Kidney (tissue), 14 donors: ENCODE data around the gene SSPN. TPM values are rescaled to one million over a fixed set of nuclear protein-coding genes. Genes with fewer than 3 reads are reported as not detected.

Experiments used
- DNase-seq, 5 donors: peaks; one replicate each; pipeline ENCODE4 v3.0.0-alpha.2; 2013 to 2020
- FAIRE-seq: peaks from 2 replicates; lab custom pipeline; 2012; peaks lifted over from hg19 to GRCh38; lab: Jason Lieb, UNC
- H3K27ac ChIP-seq, 2 donors: one replicate each; pipeline ENCODE4 v1.7.0; 2013; ENCODE audit warnings: low read depth in 2 of 2, low read length in 2 of 2, inconsistent platforms in 1 of 2
- H3K27me3 ChIP-seq: one replicate; pipeline ENCODE4 v1.7.1; 2013; ENCODE audit warnings: low read length, inconsistent platforms; ENCODE audit not compliant: control insufficient read depth, insufficient read depth
- H3K36me3 ChIP-seq, 3 donors: one replicate each; pipeline versions ENCODE4 v1.7.0 to v1.7.1; 2013; ENCODE audit warnings: low read length in 3 of 3, control low read depth in 1 of 3, inconsistent platforms in 1 of 3; ENCODE audit not compliant: insufficient read depth in 3 of 3, control insufficient read depth in 2 of 3
- H3K4me1 ChIP-seq, 3 donors: one replicate each; pipeline versions ENCODE4 v1.7.0 to v1.7.1; 2013; ENCODE audit warnings: low read length in 3 of 3, inconsistent platforms in 1 of 3, low read depth in 1 of 3; ENCODE audit not compliant: control insufficient read depth in 2 of 3, insufficient read depth in 2 of 3
- H3K4me3 ChIP-seq, 3 donors: one replicate each; pipeline versions ENCODE4 v1.7.0 to v1.8.1; 2013; ENCODE audit warnings: low read length in 3 of 3, control low read depth in 1 of 3, inconsistent platforms in 1 of 3
- H3K9ac ChIP-seq, 3 donors: one replicate each; pipeline versions ENCODE4 v1.7.0 to v1.7.1; 2013; ENCODE audit warnings: low read length in 3 of 3, control low read depth in 1 of 3, inconsistent platforms in 1 of 3
- H3K9me3 ChIP-seq, 3 donors: one replicate each; pipeline versions ENCODE4 v1.7.0 to v1.7.1; 2013; ENCODE audit warnings: low read length in 3 of 3, control low read depth in 1 of 3, inconsistent platforms in 1 of 3; ENCODE audit not compliant: control insufficient read depth in 2 of 3, insufficient read depth in 1 of 3
- CTCF ChIP-seq: IDR thresholded peaks from 3 replicates; pipeline ENCODE4 v1.5.1; 2012; ENCODE audit warnings: mild to moderate bottlenecking, moderate library complexity, borderline replicate concordance; ENCODE audit not compliant: insufficient read depth; ENCODE audit errors: extremely low read depth
- intact Hi-C: fragments of 100-400 bp; cut with DNase I; formaldehyde crosslinking; loops from one replicate; pipeline ENCODE4 v1.11.1; 2022
- polyA plus RNA-seq: library from polyadenylated mRNA; stranded (reverse); fragments of 350-450 nt; fragmentation: Illumina TruSeq; extraction: RNeasy Lipid Tissue Mini Kit (QIAGEN cat#74804); gene quantifications from one replicate; pipeline ENCODE4 v1.2.3, GENCODE V29; 2014; ENCODE audit warnings: low read depth, low replicate concordance; ENCODE audit not compliant: insufficient read depth
- total RNA-seq: library from RNA; stranded (reverse); fragmentation: NEBNext Ultra II Directional; extraction: Animal tissue kit (Norgen Biotek cat#: 25700); gene quantifications from one replicate; pipeline ENCODE4 v1.2.1, GENCODE V29; 2021
- donor health status: control.
- donor health status: control.
- donor health status: control.
- donor health status: control.
- donor health status: control.
- donor health status: DM: yes; HTN: yes; CAD: no.
- donor health status: Normal renal cell carcinoma (clear cell type).

SSPN gene
- total and polyA plus RNA-seq, 2 donors from 2014 or later, result 3.2 to 17.8 TPM

GRCh38 chr12:26187014-26187798 is 8.2 kb upstream of the SSPN start:
- Histone ChIP-seq H3K9ac (no peak overlapping the region), H3K36me3 (no peaks in the 10 kb centered on the region), H3K27me3 (no peaks in the 10 kb centered on the region), H3K9me3 (no peaks in the 10 kb centered on the region), H3K4me1 (no peaks in the 10 kb centered on the region), H3K27ac (no peak overlapping the region), H3K4me3 (no peak overlapping the region)
- DNase-seq (no peak), FAIRE-seq (no peak)
- intact Hi-C loops, result no loop called here
- no peak for TF ChIP-seq CTCF

- H3K36me3 ChIP-seq, result no peaks in the 10 kb centered on the region
- H3K9me3 ChIP-seq, result no peaks in the 10 kb centered on the region
- no peaks in the 10 kb centered on the region for H3K27me3 ChIP-seq
- H3K4me1 ChIP-seq, result no peaks in the 10 kb centered on the region
- intact Hi-C loops, result no loop called here
- FAIRE-seq, result no peak
- TF ChIP-seq CTCF, result no peak
- H3K27ac ChIP-seq, result no peak overlapping the region
- no peak for DNase-seq
- no peak overlapping the region for H3K9ac ChIP-seq
- H3K4me3 ChIP-seq, result no peak overlapping the region
Observed at GRCh38 chr12:26188127-26188526, 7.2 kb upstream of the SSPN start.

- Histone ChIP-seq H3K36me3 (no peaks in the 10 kb centered on the region), H3K9me3 (no peaks in the 10 kb centered on the region), H3K9ac (no peak overlapping the region), H3K4me1 (no peaks in the 10 kb centered on the region), H3K4me3 (no peak overlapping the region), H3K27ac (no peak overlapping the region), H3K27me3 (no peaks in the 10 kb centered on the region)
- intact Hi-C loops, result no loop called here
- no peak for DNase-seq
- TF ChIP-seq CTCF, result no peak
- no peak for FAIRE-seq
Observed at GRCh38 chr12:26188641-26189040, 6.7 kb upstream of the SSPN start.
